Gastrocnemius medialis (tissue), 4 donors: Measurements from ENCODE around the gene ASTN2. TPM values are rescaled to one million over a fixed set of nuclear protein-coding genes. Genes with fewer than 3 reads are reported as not detected.
"Not testable (repeated sequence)": the region's sequence is repeated elsewhere in the genome, so short reads cannot be mapped to it uniquely, and the experiment has no call there.

Source experiments
- ATAC-seq, 2 donors: fragments of 150-250 bp; one replicate each; pipeline ENCODE4 v1.9.1; 2016
- DNase-seq, 2 donors: peaks; one replicate each; pipeline ENCODE4 v3.0.0-alpha.2; 2019
- H3K27ac ChIP-seq, 4 donors: fragments of 200-600 bp; sonication (generic); 1 replicate in 1 of 4; 2 replicates in 3 of 4; pipeline ENCODE4 v1.5.1; 2016 to 2018; ENCODE audit warnings: mild to moderate bottlenecking in 2 of 4, moderate library complexity in 1 of 4
- H3K27me3 ChIP-seq, 3 donors: fragments of 200-600 bp; sonication (generic) in 2 of 3; 1 replicate in 1 of 3; 2 replicates in 2 of 3; pipeline versions ENCODE4 v1.5.1 to v1.6.0; 2016 to 2019; ENCODE audit warnings: mild to moderate bottlenecking in 1 of 3, moderate library complexity in 1 of 3
- H3K36me3 ChIP-seq, 2 donors: fragments of 200-600 bp; sonication (generic) in 1 of 2; one replicate each; pipeline ENCODE4 v1.5.1; 2017 to 2018
- H3K4me1 ChIP-seq, 2 donors: fragments of 200-600 bp; sonication (generic) in 1 of 2; one replicate each; pipeline ENCODE4 v1.5.1; 2016 to 2017; ENCODE audit warnings: mild to moderate bottlenecking in 2 of 2
- H3K4me3 ChIP-seq, 4 donors: fragments of 200-600 bp; sonication (generic) in 3 of 4; 1 replicate in 1 of 4; 2 replicates in 3 of 4; pipeline ENCODE4 v1.5.1; 2016 to 2019; ENCODE audit warnings: mild to moderate bottlenecking in 2 of 4
- H3K9me3 ChIP-seq, 3 donors: fragments of 200-600 bp; sonication (generic) in 2 of 3; 1 replicate in 1 of 3; 2 replicates in 2 of 3; pipeline ENCODE4 v1.5.1; 2016 to 2019
- CTCF ChIP-seq, 5 experiments: fragments of 450-650 bp in 3 of 5; fragments of 200-600 bp in 2 of 5; sonication (generic) in 2 of 5; IDR thresholded peaks in 4 of 5; conservative IDR thresholded peaks in 1 of 5; 1 replicate in 4 of 5; 2 replicates in 1 of 5; pipeline ENCODE4 v1.5.1; 2016 to 2019; ENCODE audit warnings: antibody characterized with exemption in 5 of 5, mild to moderate bottlenecking in 3 of 5, moderate library complexity in 3 of 5
- POLR2A ChIP-seq, 2 donors: fragments of 450-650 bp; IDR thresholded peaks; one replicate each; pipeline ENCODE4 v1.6.1; 2017; ENCODE audit warnings: antibody characterized with exemption in 2 of 2, mild to moderate bottlenecking in 2 of 2, moderate library complexity in 2 of 2
- in situ Hi-C, 4 donors: fragments of 200-750 bp; cut with MboI; loops; one replicate each; pipeline versions ENCODE4 v1.15.0 to v1.8.0; 2017; ENCODE audit warnings: low sequenced_read_pairs in 4 of 4
- intact Hi-C: fragments of 100-400 bp; cut with DNase I; formaldehyde crosslinking; loops from one replicate; pipeline ENCODE4 v1.15.1; 2023; ENCODE audit warnings: low total_unique reads
- total RNA-seq, 4 donors: library from RNA; depleted of rRNA; stranded (reverse); fragments of >200 nt; gene quantifications; one replicate each; pipeline versions ENCODE4 v1.1.0 to v1.2.3, GENCODE V29; 2016

The ASTN2 gene
- total RNA-seq, 4 donors from 2014 or later, result 2.5 to 4.6 (median 3.7) TPM

GRCh38 chr9:116897201-116897600, 517.7 kb downstream of the ASTN2 start:
- TF ChIP-seq CTCF (IDR thresholded peaks at IDR 0.05 in 4 of 5, conservative IDR thresholded peaks at IDR 0.05 in 1 of 5) (no peak), POLR2A (IDR thresholded peaks at IDR 0.05) (no peak)
- Histone ChIP-seq H3K27me3 (no peaks in the 10 kb centered on the region), H3K4me3 (no peak overlapping the region), H3K9me3 (no peaks in the 10 kb centered on the region), H3K4me1 (no peaks in the 10 kb centered on the region), H3K27ac (no peak overlapping the region), H3K36me3 (no peaks in the 10 kb centered on the region)
- intact Hi-C loops, result no loop called here
- in situ Hi-C loops, result no loop called here
- DNase-seq, result no peak
- no peak for ATAC-seq

GRCh38 chr9:116895961-116896360, 518.9 kb downstream of the ASTN2 start:
- in situ Hi-C loops, result no loop called here
- intact Hi-C loops, result no loop called here
- no peak for TF ChIP-seq POLR2A (IDR thresholded peaks at IDR 0.05)
- H3K36me3 ChIP-seq, result no peaks in the 10 kb centered on the region
- no peak overlapping the region for H3K4me3 ChIP-seq
- no peaks in the 10 kb centered on the region for H3K27me3 ChIP-seq
- DNase-seq (no peak), ATAC-seq (no peak)
- H3K4me1 ChIP-seq, result no peaks in the 10 kb centered on the region
- no peak overlapping the region for H3K27ac ChIP-seq
- H3K9me3 ChIP-seq, result no peaks in the 10 kb centered on the region

GRCh38 chr9:116891424-116891823, 523.4 kb downstream of the ASTN2 start:
- TF ChIP-seq POLR2A (IDR thresholded peaks at IDR 0.05) (no peak), CTCF (IDR thresholded peaks at IDR 0.05 in 4 of 5, conservative IDR thresholded peaks at IDR 0.05 in 1 of 5) (no peak)
- no peaks in the 10 kb centered on the region for H3K36me3 ChIP-seq
- H3K4me3 ChIP-seq, result no peak overlapping the region
- no peak for ATAC-seq
- no peak overlapping the region for H3K27ac ChIP-seq
- intact Hi-C loops (no loop called here), in situ Hi-C loops (no loop called here)
- no peaks in the 10 kb centered on the region for H3K4me1 ChIP-seq
- no peak for DNase-seq
- H3K9me3 ChIP-seq, result no peaks in the 10 kb centered on the region
- H3K27me3 ChIP-seq, result no peaks in the 10 kb centered on the region

- in situ Hi-C loops, ATAC-seq, H3K36me3 ChIP-seq, DNase-seq, H3K27me3 ChIP-seq, H3K9me3 ChIP-seq, intact Hi-C loops, H3K4me3 ChIP-seq, H3K4me1 ChIP-seq, H3K27ac ChIP-seq: not testable (repeated sequence)
Observed at GRCh38 chr9:116888476-116888875, 526.4 kb downstream of the ASTN2 start.

GRCh38 chr9:116888066-116888465, 526.8 kb downstream of the ASTN2 start:
- Histone ChIP-seq H3K9me3 (no peaks in the 10 kb centered on the region), H3K27me3 (no peaks in the 10 kb centered on the region), H3K27ac (no peak overlapping the region), H3K4me1 (no peaks in the 10 kb centered on the region), H3K36me3 (no peaks in the 10 kb centered on the region), H3K4me3 (no peak overlapping the region)
- intact Hi-C loops, result no loop called here
- DNase-seq (no peak), ATAC-seq (no peak)
- TF ChIP-seq CTCF (IDR thresholded peaks at IDR 0.05 in 4 of 5, conservative IDR thresholded peaks at IDR 0.05 in 1 of 5) (no peak), POLR2A (IDR thresholded peaks at IDR 0.05) (no peak)
- in situ Hi-C loops, result no loop called here

GRCh38 chr9:116883676-116884075, 531.2 kb downstream of the ASTN2 start:
- no peak for TF ChIP-seq CTCF (IDR thresholded peaks at IDR 0.05 in 4 of 5, conservative IDR thresholded peaks at IDR 0.05 in 1 of 5)
- TF ChIP-seq POLR2A (IDR thresholded peaks at IDR 0.05), result no peak
- Histone ChIP-seq H3K36me3 (no peaks in the 10 kb centered on the region), H3K27me3 (no peaks in the 10 kb centered on the region), H3K9me3 (no peaks in the 10 kb centered on the region), H3K4me3 (no peak overlapping the region), H3K4me1 (no peaks in the 10 kb centered on the region), H3K27ac (no peak overlapping the region)
- in situ Hi-C loops (no loop called here), intact Hi-C loops (no loop called here)
- ATAC-seq (no peak), DNase-seq (no peak)
